ENCODE data around the gene C16orf90. TPM values are rescaled to one million over a fixed set of nuclear protein-coding genes. Genes with fewer than 3 reads are reported as not detected.

The C16orf90 gene, protein sequence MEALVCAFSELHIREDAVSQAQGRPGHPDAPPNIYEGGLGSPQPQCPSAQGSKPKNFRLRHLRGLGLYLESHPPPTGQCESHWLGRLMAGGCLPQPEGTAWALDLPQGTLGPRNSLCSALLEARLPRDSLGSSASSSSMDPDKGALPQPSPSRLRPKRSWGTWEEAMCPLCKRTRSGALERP
- total RNA-seq = not detected
- polyA plus RNA-seq (2013, experiment 1 of 2) = not detected
- polyA plus RNA-seq (2013, experiment 2 of 2) = not detected
- long read RNA-seq, experiment 1 = 0 reads
- long read RNA-seq, experiment 2 = 0 reads
- long read RNA-seq, experiment 3 = 0 reads
- long read RNA-seq, experiment 4 = 0 reads

DNA sequence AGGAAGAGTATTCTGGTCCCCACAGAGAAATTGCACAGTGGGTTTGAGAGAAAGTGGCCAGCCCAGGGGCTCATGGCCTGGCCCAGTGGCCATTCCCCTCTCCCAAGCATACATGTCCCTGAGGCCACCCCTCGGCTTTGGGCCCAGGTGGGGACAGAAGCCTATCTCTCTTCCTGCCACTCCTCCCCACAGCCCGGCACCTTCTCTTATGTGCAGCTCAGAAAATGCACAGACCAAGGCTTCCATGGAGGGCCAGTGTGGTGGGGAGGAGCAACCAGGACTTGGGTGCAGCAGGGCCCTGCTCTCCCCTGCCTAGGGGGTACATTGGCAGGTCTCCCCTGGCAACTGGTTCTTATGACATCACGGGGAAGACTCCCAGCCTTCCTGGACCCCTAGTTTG lies at the start of gene C16orf90:
C16orf90 (minus strand) TSS at position 314 of the 400 bp plus-strand sequence; CDS start at position 246, 68 bp downstream.
- H3K4me3 Mint-ChIP-seq = no peak within 1 kb of the TSS
- H3K27me3 Mint-ChIP-seq (ENCODE audit: insufficient read depth) = no peaks in the 10 kb centered on the region
- no peaks in the 10 kb centered on the region for H3K36me3 ChIP-seq (ENCODE audit: control insufficient read depth, insufficient read depth, low read length)
- no peaks in the 10 kb centered on the region for H3K9me3 ChIP-seq (ENCODE audit: control insufficient read depth, low read length)
- H3K4me1 ChIP-seq (ENCODE audit: control insufficient read depth, insufficient read depth, low read length) = no peaks in the 10 kb centered on the region
- H3K9ac ChIP-seq (ENCODE audit: extremely low read depth, low read length, poor library complexity, severe bottlenecking) = no peak within 1 kb of the TSS
- DNase-seq = no peak
- H3K27me3 ChIP-seq (ENCODE audit: control insufficient read depth, insufficient read depth, low read length, poor library complexity, severe bottlenecking) = no peaks in the 10 kb centered on the region
- no peak within 1 kb of the TSS for H3K27ac ChIP-seq (ENCODE audit: low read depth, low read length)
- TF ChIP-seq, protein P1, sequence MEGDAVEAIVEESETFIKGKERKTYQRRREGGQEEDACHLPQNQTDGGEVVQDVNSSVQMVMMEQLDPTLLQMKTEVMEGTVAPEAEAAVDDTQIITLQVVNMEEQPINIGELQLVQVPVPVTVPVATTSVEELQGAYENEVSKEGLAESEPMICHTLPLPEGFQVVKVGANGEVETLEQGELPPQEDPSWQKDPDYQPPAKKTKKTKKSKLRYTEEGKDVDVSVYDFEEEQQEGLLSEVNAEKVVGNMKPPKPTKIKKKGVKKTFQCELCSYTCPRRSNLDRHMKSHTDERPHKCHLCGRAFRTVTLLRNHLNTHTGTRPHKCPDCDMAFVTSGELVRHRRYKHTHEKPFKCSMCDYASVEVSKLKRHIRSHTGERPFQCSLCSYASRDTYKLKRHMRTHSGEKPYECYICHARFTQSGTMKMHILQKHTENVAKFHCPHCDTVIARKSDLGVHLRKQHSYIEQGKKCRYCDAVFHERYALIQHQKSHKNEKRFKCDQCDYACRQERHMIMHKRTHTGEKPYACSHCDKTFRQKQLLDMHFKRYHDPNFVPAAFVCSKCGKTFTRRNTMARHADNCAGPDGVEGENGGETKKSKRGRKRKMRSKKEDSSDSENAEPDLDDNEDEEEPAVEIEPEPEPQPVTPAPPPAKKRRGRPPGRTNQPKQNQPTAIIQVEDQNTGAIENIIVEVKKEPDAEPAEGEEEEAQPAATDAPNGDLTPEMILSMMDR (conservative IDR thresholded peaks at IDR 0.05) = no peak
- H3K27ac Mint-ChIP-seq = no peak within 1 kb of the TSS
- H3K36me3 Mint-ChIP-seq (ENCODE audit: low read depth) = no peaks in the 10 kb centered on the region
- no peaks in the 10 kb centered on the region for H3K9me3 Mint-ChIP-seq
- H3K4me1 Mint-ChIP-seq = no peaks in the 10 kb centered on the region
- 80 to 88% methylated on average over 1 to 3 of the region's 3 CpGs for WGBS, 2 experiments (ENCODE audit: insufficient coverage in 1 of 2, insufficient read length in 1 of 2)
- H3K4me3 ChIP-seq (ENCODE audit: low read length) = no peak within 1 kb of the TSS

DNA sequence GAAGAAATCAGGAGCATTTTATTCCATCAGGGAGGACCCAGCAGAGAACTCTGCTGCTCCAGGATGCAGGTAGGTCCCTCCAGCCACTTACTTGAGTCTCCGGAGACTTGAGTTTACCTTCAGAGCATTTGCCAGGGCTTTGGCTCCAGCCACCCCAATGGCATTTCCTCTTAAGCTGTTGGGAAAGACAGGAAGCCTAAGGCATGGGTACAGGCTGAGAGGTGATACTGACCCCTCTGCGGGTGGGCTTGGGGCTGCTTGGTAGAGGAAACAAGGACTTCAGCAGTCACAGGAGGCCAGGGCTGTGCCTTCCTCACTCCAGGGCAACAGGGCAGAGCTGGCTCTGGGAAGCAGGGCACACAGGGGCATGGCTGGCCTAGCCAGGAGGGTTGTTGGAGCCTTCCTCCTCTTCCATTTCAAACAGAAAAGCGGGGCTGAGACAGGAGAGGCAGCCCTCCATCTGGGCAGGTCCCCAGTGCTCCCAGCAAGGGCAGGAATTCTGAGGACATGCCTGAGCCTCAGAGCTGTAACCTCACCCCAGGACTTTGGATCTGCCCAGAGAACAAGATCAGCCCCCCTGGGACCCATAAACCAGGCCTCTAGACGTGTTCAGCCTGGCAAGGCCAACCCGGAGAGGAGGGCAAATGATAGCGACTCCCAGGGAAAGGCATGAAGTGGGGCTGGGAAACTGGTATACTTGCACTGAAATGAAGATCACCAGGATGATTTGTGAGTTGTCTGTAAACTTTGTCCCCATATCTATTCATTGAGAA lies 47.5 kb upstream of the C16orf90 start:
- Mint-ChIP-seq H3K4me3 (no peak overlapping the region), H3K27me3 (ENCODE audit: insufficient read depth) (no peaks in the 10 kb centered on the region), H3K4me1 (no peaks in the 10 kb centered on the region), H3K27ac (no peak overlapping the region), H3K36me3 (ENCODE audit: low read depth) (peaks cover 19% of the 10 kb centered on the region), H3K9me3 (no peaks in the 10 kb centered on the region)
- H3K27me3 ChIP-seq (ENCODE audit: control insufficient read depth, insufficient read depth, low read length, poor library complexity, severe bottlenecking) = no peaks in the 10 kb centered on the region
- H3K9ac ChIP-seq (ENCODE audit: extremely low read depth, low read length, poor library complexity, severe bottlenecking) = no peak overlapping the region
- no peaks in the 10 kb centered on the region for H3K4me1 ChIP-seq (ENCODE audit: control insufficient read depth, insufficient read depth, low read length)
- peak; percentile 69 for DNase-seq
- peaks cover 14% of the 10 kb centered on the region for H3K36me3 ChIP-seq (ENCODE audit: control insufficient read depth, insufficient read depth, low read length)
- H3K9me3 ChIP-seq (ENCODE audit: control insufficient read depth, low read length) = no peaks in the 10 kb centered on the region
- TF ChIP-seq, protein P1 (conservative IDR thresholded peaks at IDR 0.05) = no peak
- no peak overlapping the region for H3K4me3 ChIP-seq (ENCODE audit: low read length)
- no peak overlapping the region for H3K27ac ChIP-seq (ENCODE audit: low read depth, low read length)
- WGBS, 2 experiments (ENCODE audit: insufficient coverage in 1 of 2, insufficient read length in 1 of 2) = 89 to 100% methylated on average over 4 to 6 of the region's 6 CpGs

DNA sequence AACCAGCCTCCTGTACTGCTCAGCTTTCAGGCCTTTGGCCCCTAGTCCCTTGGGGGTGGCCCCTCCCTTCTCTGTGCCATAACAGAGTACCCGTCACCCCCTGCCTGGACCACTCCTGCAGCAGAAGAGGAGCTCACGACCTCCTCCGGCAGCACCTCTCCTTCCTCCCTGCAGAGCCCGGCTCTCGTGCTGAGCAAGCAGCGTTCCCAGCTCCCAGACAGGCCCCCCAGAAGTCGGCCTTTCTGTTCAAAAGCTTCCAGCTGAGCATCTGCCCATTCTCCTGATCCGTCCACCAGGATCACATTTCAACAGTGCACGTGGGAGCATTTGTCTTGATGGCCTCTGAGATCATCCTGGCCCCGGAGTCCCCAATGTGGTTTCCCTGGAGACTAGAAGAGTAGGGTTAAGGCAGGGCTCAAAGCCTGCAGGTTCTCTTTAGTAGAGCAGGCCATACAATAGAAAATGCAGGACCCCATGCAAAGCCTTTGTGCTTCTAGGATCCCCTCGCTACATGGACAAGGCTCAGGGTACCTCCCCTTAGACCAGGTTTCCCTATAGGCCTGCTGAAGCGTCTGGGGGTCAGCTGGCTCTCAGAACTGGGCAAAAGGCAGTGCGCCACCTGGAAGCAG lies 46.4 kb upstream of the C16orf90 start:
- Histone ChIP-seq H3K4me1 (ENCODE audit: control insufficient read depth, insufficient read depth, low read length) (no peaks in the 10 kb centered on the region), H3K27me3 (ENCODE audit: control insufficient read depth, insufficient read depth, low read length, poor library complexity, severe bottlenecking) (no peaks in the 10 kb centered on the region), H3K27ac (ENCODE audit: low read depth, low read length) (peak overlapping the region; percentile 18), H3K36me3 (ENCODE audit: control insufficient read depth, insufficient read depth, low read length) (peaks cover 19% of the 10 kb centered on the region), H3K9ac (ENCODE audit: extremely low read depth, low read length, poor library complexity, severe bottlenecking) (no peak overlapping the region), H3K9me3 (ENCODE audit: control insufficient read depth, low read length) (no peaks in the 10 kb centered on the region), H3K4me3 (ENCODE audit: low read length) (no peak overlapping the region)
- TF ChIP-seq, protein P1 (conservative IDR thresholded peaks at IDR 0.05) = no peak
- no peak for DNase-seq
- H3K27me3 Mint-ChIP-seq (ENCODE audit: insufficient read depth) = no peaks in the 10 kb centered on the region
- peaks cover 25% of the 10 kb centered on the region for H3K36me3 Mint-ChIP-seq (ENCODE audit: low read depth)
- H3K4me3 Mint-ChIP-seq = no peak overlapping the region
- 68 to 85% methylated on average over 12 to 13 of the region's 13 CpGs for WGBS, 2 experiments (ENCODE audit: insufficient coverage in 1 of 2, insufficient read length in 1 of 2)
- no peak overlapping the region for H3K27ac Mint-ChIP-seq
- no peaks in the 10 kb centered on the region for H3K9me3 Mint-ChIP-seq
- H3K4me1 Mint-ChIP-seq = no peaks in the 10 kb centered on the region
